HCT116 (cell line): ENCODE measurements around the gene HSPA4. TPM values are rescaled to one million over a fixed set of nuclear protein-coding genes. Genes with fewer than 3 reads are reported as not detected.
"Not testable (repeated sequence)": the region's sequence is repeated elsewhere in the genome, so short reads cannot be mapped to it uniquely, and the experiment has no call there.

ENCODE experiments used
- ATAC-seq: fragments of 200-7000 bp; cut with Tn5 transposase; 2 replicates; pipeline ENCODE4 v1.9.1; 2020; ENCODE audit warnings: mild to moderate bottlenecking, moderate library complexity
- BruUV-seq: library from RNA; stranded (reverse); fragments of 400-500 nt; replicated peaks from 2 replicates; lab custom pipeline; 2021; lab: Mats Ljungman, UMichigan
- CTCF ChIA-PET: fragments of 300-600 bp; sonication (Branson Sonifier 250); formaldehyde crosslinking; loops from one replicate; lab custom pipeline; 2021; ENCODE audit warnings: antibody characterized with exemption; lab: Charles Lee
- POLR2A ChIA-PET: fragments of 300-600, 350-600 bp; sonication (Branson Sonifier 250); formaldehyde crosslinking; loops from one replicate; lab custom pipeline; 2021; ENCODE audit warnings: antibody characterized with exemption; lab: Charles Lee
- RAD21 ChIA-PET, 2 experiments: fragments of 300-600 bp; sonication (Branson Sonifier 250); formaldehyde crosslinking; loops; one replicate each; lab custom pipeline; 2023; ENCODE audit warnings: low total read pairs in 2 of 2; ENCODE audit not compliant: uncharacterized antibody in 2 of 2, unreplicated experiment in 2 of 2, low non-redundant PET in 1 of 2; lab: Charles Lee
- DNase-seq: peaks from one replicate; pipeline ENCODE4 v3.0.0-alpha.2; 2010; ENCODE audit warnings: low read depth, low spot score
- H2AFZ ChIP-seq: fragments of 200-600 bp; shearing (Covaris generic), sonication (generic); 2 replicates; pipeline ENCODE4 v1.6.1; 2017; ENCODE audit warnings: low read depth, mixed run types, mixed read lengths, antibody characterized with exemption, low read length; ENCODE audit not compliant: poor library complexity, severe bottlenecking
- H3K27ac ChIP-seq: 2 replicates; pipeline ENCODE4 v1.5.1; 2012; ENCODE audit warnings: low read depth, low read length
- H3K27me3 ChIP-seq: fragments of 200-600 bp; sonication (generic); 2 replicates; pipeline ENCODE4 v1.6.1; 2016; ENCODE audit warnings: mixed run types, low read length, mixed read lengths; ENCODE audit not compliant: insufficient read depth
- H3K36me3 ChIP-seq, 2 experiments: fragments of 200-500 bp in 1 of 2; fragments of 200-600 bp in 1 of 2; sonication (Bioruptor generic) in 1 of 2; sonication (generic) in 1 of 2; 2 replicates each; pipeline versions ENCODE4 v1.5.1 to v1.6.1; 2014 to 2016; ENCODE audit warnings: low read length in 2 of 2, inconsistent platforms in 1 of 2, mixed read lengths in 1 of 2, mixed run types in 1 of 2; ENCODE audit not compliant: insufficient read depth in 2 of 2, control insufficient read depth in 1 of 2
- H3K4me1 ChIP-seq, 2 experiments: fragments of 200-600 bp in 1 of 2; sonication (generic) in 1 of 2; 2 replicates each; pipeline versions ENCODE4 v1.5.1 to v1.6.1; 2012 to 2017; ENCODE audit warnings: low read length in 2 of 2, inconsistent platforms in 1 of 2, mild to moderate bottlenecking in 1 of 2, mixed read lengths in 1 of 2, mixed run types in 1 of 2, moderate library complexity in 1 of 2; ENCODE audit not compliant: insufficient read depth in 2 of 2, control insufficient read depth in 1 of 2
- H3K4me2 ChIP-seq: fragments of 200-600 bp; sonication (generic); 2 replicates; pipeline ENCODE4 v1.6.1; 2017; ENCODE audit warnings: mixed run types, low read length, mixed read lengths
- H3K4me3 ChIP-seq, 2 experiments: fragments of 200-600 bp in 1 of 2; sonication (generic) in 1 of 2; replicated peaks in 1 of 2; 2 replicates each; pipeline ENCODE4 v1.5.1; 2011 to 2016; ENCODE audit warnings: low read length in 2 of 2, control low read depth in 1 of 2, low read depth in 1 of 2, mild to moderate bottlenecking in 1 of 2, mixed read lengths in 1 of 2, mixed run types in 1 of 2
- H3K79me2 ChIP-seq: fragments of 200-600 bp; sonication (generic); 2 replicates; pipeline ENCODE4 v1.6.1; 2017; ENCODE audit warnings: mild to moderate bottlenecking, mixed run types, low read length, moderate library complexity, mixed read lengths; ENCODE audit not compliant: insufficient read depth
- H3K9ac ChIP-seq: fragments of 200-600 bp; sonication (generic); 2 replicates; pipeline ENCODE4 v1.6.1; 2016; ENCODE audit warnings: low read length, mixed read lengths
- H3K9me2 ChIP-seq: fragments of 200-600 bp; sonication (generic), shearing (Covaris generic); 2 replicates; pipeline ENCODE4 v1.6.1; 2017; ENCODE audit warnings: mixed run types, mild to moderate bottlenecking, moderate library complexity; ENCODE audit not compliant: insufficient read depth
- H3K9me3 ChIP-seq, 2 experiments: fragments of 200-500 bp in 1 of 2; fragments of 200-600 bp in 1 of 2; sonication (Bioruptor generic) in 1 of 2; sonication (generic) in 1 of 2; 2 replicates each; pipeline ENCODE4 v1.6.1; 2014 to 2017; ENCODE audit warnings: low read length in 2 of 2, mixed read lengths in 2 of 2, inconsistent platforms in 1 of 2, low read depth in 1 of 2, mild to moderate bottlenecking in 1 of 2, mixed run types in 1 of 2, moderate library complexity in 1 of 2; ENCODE audit not compliant: control insufficient read depth in 1 of 2, insufficient read depth in 1 of 2
- H4K20me1 ChIP-seq: fragments of 200-600 bp; sonication (generic), shearing (Covaris generic); 2 replicates; pipeline ENCODE4 v1.6.1; 2017; ENCODE audit warnings: mixed run types, mild to moderate bottlenecking, moderate library complexity; ENCODE audit not compliant: insufficient read depth
- ELF1 ChIP-seq: IDR thresholded peaks from 2 replicates; pipeline ENCODE4 v1.6.1; 2012; ENCODE audit warnings: low read depth, borderline replicate concordance
- FOSL1 ChIP-seq: IDR thresholded peaks from 2 replicates; pipeline ENCODE4 v1.6.1; 2012; ENCODE audit warnings: low read depth
- SIN3A ChIP-seq: IDR thresholded peaks from 2 replicates; pipeline ENCODE4 v1.6.1; 2012; ENCODE audit warnings: low read depth
- SP1 ChIP-seq: IDR thresholded peaks from 2 replicates; pipeline ENCODE4 v1.6.1; 2012; ENCODE audit warnings: low read depth
- intact Hi-C: fragments of 100-400 bp; cut with micrococcal nuclease; formaldehyde crosslinking; loops from 2 replicates; pipeline ENCODE4 v1.10.0; 2022
- total RNA-seq: library from RNA; stranded (reverse); gene quantifications from one replicate; pipeline ENCODE4 v1.2.1, GENCODE V29; 2021; ENCODE audit not compliant: unreplicated experiment
- TF ChIP-seq, protein P1 (sequence below): IDR thresholded peaks from 2 replicates; pipeline ENCODE4 v1.6.1; 2012

HSPA4 gene
- total RNA-seq, 1 experiment from 2014 or later, result 212 TPM

DNA sequence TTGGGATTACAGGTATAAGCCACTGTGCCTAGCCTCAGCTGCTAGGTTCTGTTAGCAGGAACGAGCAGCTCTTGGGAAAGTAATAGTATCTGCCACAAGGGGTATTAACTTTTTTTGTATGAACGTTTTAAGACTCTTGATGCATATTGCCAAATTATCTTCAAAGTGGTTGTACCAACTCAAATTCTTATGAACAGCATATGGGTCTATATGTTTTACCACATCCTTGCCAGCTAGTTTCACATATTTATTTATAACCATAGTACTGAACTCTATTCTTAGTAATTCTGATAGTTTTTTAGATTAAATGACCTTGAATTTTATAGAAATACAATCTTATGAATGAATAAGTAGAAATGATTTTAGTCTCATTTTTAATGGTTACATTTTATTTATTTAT is 80.9 kb downstream of the HSPA4 start (continued):
- no peak for TF ChIP-seq FOSL1
- TF ChIP-seq, protein P1, sequence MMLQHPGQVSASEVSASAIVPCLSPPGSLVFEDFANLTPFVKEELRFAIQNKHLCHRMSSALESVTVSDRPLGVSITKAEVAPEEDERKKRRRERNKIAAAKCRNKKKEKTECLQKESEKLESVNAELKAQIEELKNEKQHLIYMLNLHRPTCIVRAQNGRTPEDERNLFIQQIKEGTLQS, result no peak
- no peak for TF ChIP-seq SIN3A
- no peak for TF ChIP-seq ELF1
- no peak for TF ChIP-seq SP1

DNA sequence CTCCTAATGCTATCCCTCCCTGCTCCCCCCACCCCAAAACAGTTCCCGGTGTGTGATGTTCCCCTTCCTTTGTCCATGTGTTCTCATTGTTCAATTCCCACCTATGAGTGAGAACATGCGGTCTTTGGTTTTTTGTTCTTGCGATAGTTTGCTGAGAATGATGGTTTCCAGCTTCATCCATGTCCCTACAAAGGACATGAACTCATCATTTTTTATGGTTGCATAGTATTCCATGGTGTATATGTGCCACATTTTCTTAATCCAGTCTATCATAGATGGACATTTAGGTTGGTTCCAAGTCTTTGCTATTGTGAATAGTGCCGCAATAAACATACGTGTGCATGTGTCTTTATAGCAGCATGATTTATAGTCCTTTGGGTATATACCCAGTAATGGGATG is 81.4 kb downstream of the HSPA4 start:
- BruUV-seq, H3K4me2 ChIP-seq, H2AFZ ChIP-seq, H3K4me3 ChIP-seq, POLR2A ChIA-PET, H3K9ac ChIP-seq, H3K36me3 ChIP-seq, H3K27ac ChIP-seq, H3K9me3 ChIP-seq, H3K79me2 ChIP-seq, H4K20me1 ChIP-seq, intact Hi-C loops, RAD21 ChIA-PET, CTCF ChIA-PET, DNase-seq, ATAC-seq, H3K9me2 ChIP-seq, H3K27me3 ChIP-seq: not testable (repeated sequence)
- H3K4me1 ChIP-seq, result peaks cover 13 to 18% of the 10 kb centered on the region in 2 experiments

DNA sequence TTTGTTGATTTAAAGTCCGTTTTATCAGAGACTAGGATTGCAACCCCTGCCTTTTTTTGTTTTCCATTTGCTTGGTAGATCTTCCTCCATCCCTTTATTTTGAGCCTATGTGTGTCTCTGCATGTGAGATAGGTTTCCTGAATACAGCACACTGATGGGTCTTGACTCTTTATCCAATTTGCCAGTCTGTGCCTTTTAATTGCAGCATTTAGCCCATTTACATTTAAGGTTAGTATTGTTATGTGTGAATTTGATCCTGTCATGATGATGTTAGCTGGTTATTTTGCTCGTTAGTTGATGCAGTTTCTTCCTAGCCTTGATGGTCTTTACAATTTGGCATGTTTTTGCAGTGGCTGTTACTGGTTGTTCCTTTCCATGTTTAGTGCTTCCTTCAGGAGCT is 85.1 kb downstream of the HSPA4 start:
- intact Hi-C loops, BruUV-seq, H3K4me3 ChIP-seq, DNase-seq, RAD21 ChIA-PET, H3K4me1 ChIP-seq, ATAC-seq, H3K27ac ChIP-seq, CTCF ChIA-PET, H3K27me3 ChIP-seq, H3K36me3 ChIP-seq, H4K20me1 ChIP-seq, H3K9ac ChIP-seq, H2AFZ ChIP-seq, H3K79me2 ChIP-seq, POLR2A ChIA-PET, H3K9me2 ChIP-seq, H3K9me3 ChIP-seq, H3K4me2 ChIP-seq: not testable (repeated sequence)
